OCI-LY3 (cell line): Measurements from ENCODE around the gene PAXX.

Experiments used
- H2AFZ ChIP-seq: fragments of 200-600, 300-600 bp; shearing (Covaris generic); 2 replicates; pipeline ENCODE4 v1.6.0; 2014; ENCODE audit warnings: antibody characterized with exemption, low read depth, low read length
- H3K27ac ChIP-seq: fragments of 200-600, 300-600 bp; sonication (generic); 2 replicates; pipeline ENCODE4 v1.5.1; 2014; ENCODE audit warnings: mild to moderate bottlenecking, low read length, moderate library complexity, mixed read lengths
- H3K27me3 ChIP-seq: fragments of 200-600, 300-600 bp; sonication (generic); 2 replicates; pipeline ENCODE4 v1.6.1; 2014; ENCODE audit warnings: low read depth, low read length, mixed read lengths
- H3K36me3 ChIP-seq: fragments of 200-600, 300-600 bp; sonication (generic); replicated peaks from 2 replicates; pipeline ENCODE3; 2014; ENCODE audit warnings: low read depth, low read length, mixed read lengths
- H3K4me1 ChIP-seq: fragments of 300-600, 200-600 bp; sonication (generic); 2 replicates; pipeline ENCODE4 v1.6.1; 2014; ENCODE audit warnings: low read length, mixed read lengths
- H3K4me2 ChIP-seq: fragments of 200-600, 300-600 bp; sonication (generic); 2 replicates; pipeline ENCODE4 v1.6.1; 2014; ENCODE audit warnings: low read length, mixed read lengths
- H3K4me3 ChIP-seq: fragments of 300-600, 200-600 bp; sonication (generic); 2 replicates; pipeline ENCODE4 v1.5.1; 2014; ENCODE audit warnings: antibody characterized with exemption, mild to moderate bottlenecking, low read length, moderate library complexity
- H3K79me2 ChIP-seq: fragments of 300-600, 200-600 bp; shearing (Covaris generic); 2 replicates; pipeline ENCODE4 v1.6.1; 2014; ENCODE audit warnings: mild to moderate bottlenecking, low read length, mixed read lengths
- H3K9ac ChIP-seq: fragments of 300-600, 200-600 bp; shearing (Covaris generic); 2 replicates; pipeline ENCODE4 v1.6.0; 2014; ENCODE audit warnings: mild to moderate bottlenecking, low read length, moderate library complexity
- H3K9me3 ChIP-seq: fragments of 200-600, 300-600 bp; shearing (Covaris generic); 2 replicates; pipeline ENCODE4 v1.6.1; 2014; ENCODE audit warnings: low read length, mixed read lengths; ENCODE audit not compliant: insufficient read depth
- H4K20me1 ChIP-seq: fragments of 200-600, 300-600 bp; sonication (generic); 2 replicates; pipeline ENCODE4 v1.6.1; 2016; ENCODE audit warnings: low read length, mixed read lengths; ENCODE audit not compliant: insufficient read depth
- EZH2phosphoT487 ChIP-seq: fragments of 200-600 bp; shearing (Covaris generic); IDR thresholded peaks from 2 replicates; pipeline ENCODE4 v1.6.1; 2018; ENCODE audit warnings: antibody characterized with exemption, mixed run types, low read depth
- TF ChIP-seq, protein P1 (sequence below): fragments of 200-600, 300-600 bp; sonication (generic); IDR thresholded peaks from 2 replicates; pipeline ENCODE4 v1.5.1; 2014; ENCODE audit warnings: antibody characterized with exemption, low read length, low read depth

Gene PAXX

DNA sequence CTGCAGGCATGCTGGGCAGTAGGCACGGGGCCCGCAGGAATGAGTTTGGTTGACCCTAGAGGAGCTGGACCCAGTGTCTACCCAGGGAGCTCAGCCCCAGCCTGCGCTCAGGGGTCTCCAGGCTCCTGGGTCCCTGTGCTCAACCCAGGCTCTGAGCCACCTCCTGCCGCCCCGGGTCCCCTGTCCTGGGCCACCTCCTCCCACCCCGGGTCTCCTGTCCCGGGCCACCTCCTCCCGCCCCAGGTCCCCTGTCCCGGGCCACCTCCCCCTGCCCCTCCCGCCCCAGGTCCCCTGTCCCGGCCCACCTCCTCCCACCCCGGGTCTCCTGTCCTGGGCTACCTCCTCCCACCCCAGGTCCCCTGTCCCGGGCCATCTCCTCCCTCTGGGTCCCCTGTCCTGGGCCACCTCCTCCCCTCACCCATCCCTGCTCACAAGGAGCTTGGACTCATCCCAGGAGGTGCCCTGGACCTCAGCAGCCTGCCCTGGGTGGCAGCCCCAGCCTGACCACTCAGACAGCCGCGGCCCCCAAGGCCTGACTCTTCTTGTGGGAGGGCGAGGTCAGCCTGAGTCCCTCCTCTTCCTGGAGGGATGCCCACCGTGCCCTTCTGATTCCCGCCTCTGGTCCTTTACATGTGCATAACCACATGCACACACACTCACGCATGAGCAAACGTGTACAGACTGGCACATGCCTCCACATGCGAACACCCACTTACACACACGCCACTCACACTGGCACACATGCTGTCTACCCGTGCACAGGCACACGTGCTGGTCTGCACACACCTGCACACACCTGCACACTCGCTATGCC is 37.7 kb upstream of the PAXX start:
- H3K36me3 ChIP-seq, result no peaks in the 10 kb centered on the region
- no peaks in the 10 kb centered on the region for H3K9me3 ChIP-seq
- H3K27ac ChIP-seq, result no peak overlapping the region
- TF ChIP-seq EZH2phosphoT487, result no peak
- TF ChIP-seq, protein P1, sequence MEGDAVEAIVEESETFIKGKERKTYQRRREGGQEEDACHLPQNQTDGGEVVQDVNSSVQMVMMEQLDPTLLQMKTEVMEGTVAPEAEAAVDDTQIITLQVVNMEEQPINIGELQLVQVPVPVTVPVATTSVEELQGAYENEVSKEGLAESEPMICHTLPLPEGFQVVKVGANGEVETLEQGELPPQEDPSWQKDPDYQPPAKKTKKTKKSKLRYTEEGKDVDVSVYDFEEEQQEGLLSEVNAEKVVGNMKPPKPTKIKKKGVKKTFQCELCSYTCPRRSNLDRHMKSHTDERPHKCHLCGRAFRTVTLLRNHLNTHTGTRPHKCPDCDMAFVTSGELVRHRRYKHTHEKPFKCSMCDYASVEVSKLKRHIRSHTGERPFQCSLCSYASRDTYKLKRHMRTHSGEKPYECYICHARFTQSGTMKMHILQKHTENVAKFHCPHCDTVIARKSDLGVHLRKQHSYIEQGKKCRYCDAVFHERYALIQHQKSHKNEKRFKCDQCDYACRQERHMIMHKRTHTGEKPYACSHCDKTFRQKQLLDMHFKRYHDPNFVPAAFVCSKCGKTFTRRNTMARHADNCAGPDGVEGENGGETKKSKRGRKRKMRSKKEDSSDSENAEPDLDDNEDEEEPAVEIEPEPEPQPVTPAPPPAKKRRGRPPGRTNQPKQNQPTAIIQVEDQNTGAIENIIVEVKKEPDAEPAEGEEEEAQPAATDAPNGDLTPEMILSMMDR, result no peak
- H3K4me2 ChIP-seq, result no peak overlapping the region
- H3K9ac ChIP-seq, result no peak overlapping the region
- no peak overlapping the region for H2AFZ ChIP-seq
- H3K79me2 ChIP-seq, result no peaks in the 10 kb centered on the region
- H4K20me1 ChIP-seq, result no peaks in the 10 kb centered on the region
- H3K4me3 ChIP-seq, result no peak overlapping the region
- H3K4me1 ChIP-seq, result peaks cover 5% of the 10 kb centered on the region; the same call in 1 of the 2 replicates
- H3K27me3 ChIP-seq, result no peaks in the 10 kb centered on the region; the same call in 1 of the 2 replicates

- Histone ChIP-seq H3K36me3 (no peaks in the 10 kb centered on the region), H3K9ac (no peak overlapping the region), H3K79me2 (no peaks in the 10 kb centered on the region), H3K4me3 (no peak overlapping the region), H3K4me1 (peaks cover 4% of the 10 kb centered on the region; the same call in 1 of the 2 replicates), H4K20me1 (no peaks in the 10 kb centered on the region), H3K9me3 (no peaks in the 10 kb centered on the region), H3K27me3 (no peaks in the 10 kb centered on the region; the same call in 1 of the 2 replicates), H2AFZ (no peak overlapping the region), H3K4me2 (no peak overlapping the region), H3K27ac (no peak overlapping the region)
- TF ChIP-seq EZH2phosphoT487, result no peak
- TF ChIP-seq, protein P1, result no peak
Observed at GRCh38 chr9:136955202-136955942, 36.9 kb upstream of the PAXX start.

DNA sequence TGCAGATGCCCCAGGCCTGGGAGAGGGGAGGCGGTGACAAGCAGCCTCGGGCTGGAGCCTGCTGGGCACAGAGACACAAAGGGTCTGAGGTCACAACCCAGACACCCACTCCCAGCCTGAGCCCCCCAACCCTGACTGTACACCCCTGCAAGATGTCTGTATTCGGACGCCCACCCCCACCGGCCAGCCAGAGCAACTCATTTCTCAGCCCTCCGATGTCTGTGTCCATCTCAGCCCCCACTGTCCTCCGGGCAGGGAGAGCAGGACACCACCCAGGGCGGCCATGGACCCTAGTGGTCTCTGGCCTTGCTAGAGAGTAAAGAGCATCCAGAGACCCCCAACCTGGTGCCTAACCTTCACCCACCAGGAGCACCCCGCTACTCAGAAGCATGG is 36.3 kb upstream of the PAXX start:
- Histone ChIP-seq H3K36me3 (no peaks in the 10 kb centered on the region), H3K27me3 (no peaks in the 10 kb centered on the region; the same call in 1 of the 2 replicates), H3K4me2 (no peak overlapping the region), H3K27ac (no peak overlapping the region), H3K4me1 (no peaks in the 10 kb centered on the region), H3K4me3 (no peak overlapping the region), H3K79me2 (no peaks in the 10 kb centered on the region), H4K20me1 (no peaks in the 10 kb centered on the region), H3K9me3 (no peaks in the 10 kb centered on the region), H3K9ac (no peak overlapping the region), H2AFZ (no peak overlapping the region)
- no peak for TF ChIP-seq EZH2phosphoT487
- TF ChIP-seq, protein P1, result no peak

- no peaks in the 10 kb centered on the region; the same call in 1 of the 2 replicates for H3K27me3 ChIP-seq
- H3K79me2 ChIP-seq, result no peaks in the 10 kb centered on the region
- H3K36me3 ChIP-seq, result no peaks in the 10 kb centered on the region
- TF ChIP-seq, protein P1, result no peak
- no peak for TF ChIP-seq EZH2phosphoT487
- no peak overlapping the region for H3K4me3 ChIP-seq
- H3K27ac ChIP-seq, result no peak overlapping the region
- no peak overlapping the region for H3K4me2 ChIP-seq
- H2AFZ ChIP-seq, result no peak overlapping the region
- H3K4me1 ChIP-seq, result no peaks in the 10 kb centered on the region
- H3K9ac ChIP-seq, result no peak overlapping the region
- H3K9me3 ChIP-seq, result no peaks in the 10 kb centered on the region
- no peaks in the 10 kb centered on the region for H4K20me1 ChIP-seq
Observed at GRCh38 chr9:136956604-136957003, 35.6 kb upstream of the PAXX start.
